Astrocyte of the spinal cord (primary cell): ENCODE data around the gene MPPE1.

Experiments
- DNase-seq: peaks from one replicate; pipeline ENCODE4 v3.0.0; 2011; ENCODE audit warnings: low read depth, low spot score
- H3K4me3 ChIP-seq: 2 replicates; pipeline ENCODE4 v1.5.1; 2011; ENCODE audit warnings: low read depth, mild to moderate bottlenecking, low read length, moderate library complexity
- in situ Hi-C: cut with HindIII; loops from 2 replicates; pipeline ENCODE4 v1.10.0; 2017; ENCODE audit warnings: low sequenced_read_pairs
- TF ChIP-seq, protein P1 (sequence below): IDR thresholded peaks from 2 replicates; pipeline ENCODE4 v1.5.1; 2012; ENCODE audit warnings: low read depth, mild to moderate bottlenecking, low read length, inconsistent platforms

The MPPE1 gene

GRCh38 chr18:11839556-11839955, 68.6 kb downstream of the MPPE1 start:
- no peak for DNase-seq
- in situ Hi-C loops, result no loop called here
- no peak overlapping the region for H3K4me3 ChIP-seq
- TF ChIP-seq, protein P1, sequence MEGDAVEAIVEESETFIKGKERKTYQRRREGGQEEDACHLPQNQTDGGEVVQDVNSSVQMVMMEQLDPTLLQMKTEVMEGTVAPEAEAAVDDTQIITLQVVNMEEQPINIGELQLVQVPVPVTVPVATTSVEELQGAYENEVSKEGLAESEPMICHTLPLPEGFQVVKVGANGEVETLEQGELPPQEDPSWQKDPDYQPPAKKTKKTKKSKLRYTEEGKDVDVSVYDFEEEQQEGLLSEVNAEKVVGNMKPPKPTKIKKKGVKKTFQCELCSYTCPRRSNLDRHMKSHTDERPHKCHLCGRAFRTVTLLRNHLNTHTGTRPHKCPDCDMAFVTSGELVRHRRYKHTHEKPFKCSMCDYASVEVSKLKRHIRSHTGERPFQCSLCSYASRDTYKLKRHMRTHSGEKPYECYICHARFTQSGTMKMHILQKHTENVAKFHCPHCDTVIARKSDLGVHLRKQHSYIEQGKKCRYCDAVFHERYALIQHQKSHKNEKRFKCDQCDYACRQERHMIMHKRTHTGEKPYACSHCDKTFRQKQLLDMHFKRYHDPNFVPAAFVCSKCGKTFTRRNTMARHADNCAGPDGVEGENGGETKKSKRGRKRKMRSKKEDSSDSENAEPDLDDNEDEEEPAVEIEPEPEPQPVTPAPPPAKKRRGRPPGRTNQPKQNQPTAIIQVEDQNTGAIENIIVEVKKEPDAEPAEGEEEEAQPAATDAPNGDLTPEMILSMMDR, result no peak

DNA sequence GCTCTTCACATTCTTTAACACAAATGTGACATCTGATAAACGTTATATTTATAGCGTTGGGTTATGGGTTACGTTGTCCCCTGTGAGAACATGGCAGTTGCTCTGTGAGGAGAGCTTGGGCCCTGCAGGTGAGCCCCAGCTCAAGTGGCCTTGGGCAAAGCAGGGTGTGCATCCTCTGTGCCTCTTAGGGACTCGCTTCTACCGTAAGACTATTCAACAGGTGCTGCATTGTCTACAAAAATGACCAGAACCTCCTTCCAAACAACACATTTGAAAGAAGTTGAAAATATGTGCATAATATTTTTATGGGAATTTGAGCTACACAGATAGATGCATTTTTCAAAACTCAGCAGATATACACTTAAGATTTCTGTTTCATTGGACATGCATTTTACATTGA, 73.3 kb downstream of the MPPE1 start:
- DNase-seq, result no peak
- in situ Hi-C loops, result no loop called here
- TF ChIP-seq, protein P1, result no peak
- no peak overlapping the region for H3K4me3 ChIP-seq
